Measurements from ENCODE around the gene SDC4. TPM values are rescaled to one million over a fixed set of nuclear protein-coding genes. Genes with fewer than 3 reads are reported as not detected.

The SDC4 gene
- total RNA-seq, 4 donors from 2014 or later: 41.2 to 72.5 (median 63.4) TPM

GRCh38 chr20:45294003-45294368 lies 54.2 kb downstream of the SDC4 start:
- peak overlapping the region; percentile 41 to 63 (median 51) for H3K4me3 ChIP-seq
- no peak for DNase-seq (ENCODE audit: low spot score in 2 of 2)
- no peaks in the 10 kb centered on the region for H3K9me3 ChIP-seq
- no peaks in the 10 kb centered on the region for H3K27me3 ChIP-seq
- TF ChIP-seq CTCF (IDR thresholded peaks at IDR 0.05) (peak in 1 of 5 experiments; percentile 5), POLR2A (IDR thresholded peaks at IDR 0.05) (no peak)
- peaks cover 0 to 40% (median 4%) of the 10 kb centered on the region in 4 donors for H3K4me1 ChIP-seq
- H3K36me3 ChIP-seq: no peaks in the 10 kb centered on the region
- peak overlapping the region in 3 of 4 donors; percentile 78 to 88 (median 82) for H3K27ac ChIP-seq
- 57 to 65% methylated on average over 5 of the region's 5 CpGs for WGBS, 2 donors

- H3K9me3 ChIP-seq: no peaks in the 10 kb centered on the region
- peak overlapping the region; percentile 64 to 88 (median 80) for H3K27ac ChIP-seq
- no peaks in the 10 kb centered on the region for H3K36me3 ChIP-seq
- DNase-seq (ENCODE audit: low spot score in 2 of 2): peak; percentile 63 to 85
- peak overlapping the region; percentile 41 to 63 (median 51) for H3K4me3 ChIP-seq
- WGBS, 2 donors: 3 to 5% methylated on average over 44 to 69 of the region's 79 CpGs
- H3K27me3 ChIP-seq: no peaks in the 10 kb centered on the region
- TF ChIP-seq POLR2A (IDR thresholded peaks at IDR 0.05) (peak in 1 of 2 donors; percentile 43), EP300 (IDR thresholded peaks at IDR 0.05) (peak in 1 of 2 donors; percentile 41), CTCF (IDR thresholded peaks at IDR 0.05) (peak; percentile 93 to 99 (median 96))
- peaks cover 0 to 40% (median 4%) of the 10 kb centered on the region in 4 donors for H3K4me1 ChIP-seq
These were observed 54.9 kb downstream of the SDC4 start for GRCh38 chr20:45293041-45294002.

GRCh38 chr20:45292343-45292742 lies 55.9 kb downstream of the SDC4 start:
- Histone ChIP-seq H3K36me3 (no peaks in the 10 kb centered on the region), H3K27me3 (no peaks in the 10 kb centered on the region), H3K27ac (peak overlapping the region in 2 of 4 donors; percentile 78 to 82), H3K4me1 (peaks cover 0 to 40% (median 4%) of the 10 kb centered on the region in 4 donors), H3K9me3 (no peaks in the 10 kb centered on the region), H3K4me3 (no peak overlapping the region)
- WGBS, 2 donors: 74 to 79% methylated on average over 2 of the region's 2 CpGs
- TF ChIP-seq CTCF (IDR thresholded peaks at IDR 0.05): no peak
- TF ChIP-seq EP300 (IDR thresholded peaks at IDR 0.05): no peak
- no peak for TF ChIP-seq POLR2A (IDR thresholded peaks at IDR 0.05)
- DNase-seq (ENCODE audit: low spot score in 2 of 2): no peak

- TF ChIP-seq EP300 (IDR thresholded peaks at IDR 0.05): no peak
- no peak for TF ChIP-seq POLR2A (IDR thresholded peaks at IDR 0.05)
- no peak for TF ChIP-seq CTCF (IDR thresholded peaks at IDR 0.05)
- no peaks in the 10 kb centered on the region for H3K9me3 ChIP-seq
- peaks cover 0 to 40% (median 4%) of the 10 kb centered on the region in 4 donors for H3K4me1 ChIP-seq
- H3K36me3 ChIP-seq: no peaks in the 10 kb centered on the region
- no peak overlapping the region for H3K27ac ChIP-seq
- 77 to 86% methylated on average over 9 of the region's 9 CpGs for WGBS, 2 donors
- no peaks in the 10 kb centered on the region for H3K27me3 ChIP-seq
- no peak overlapping the region for H3K4me3 ChIP-seq
- no peak for DNase-seq (ENCODE audit: low spot score in 2 of 2)
These were observed 56.7 kb downstream of the SDC4 start for GRCh38 chr20:45291526-45291925.
